GM10847 (cell line): Measurements from ENCODE around the gene HDDC3.

Experiments used
- POLR2A ChIP-seq: IDR thresholded peaks from 2 replicates; pipeline ENCODE4 v1.6.1; 2011; ENCODE audit not compliant: insufficient read length; ENCODE audit errors: extremely low read depth

The HDDC3 gene

DNA sequence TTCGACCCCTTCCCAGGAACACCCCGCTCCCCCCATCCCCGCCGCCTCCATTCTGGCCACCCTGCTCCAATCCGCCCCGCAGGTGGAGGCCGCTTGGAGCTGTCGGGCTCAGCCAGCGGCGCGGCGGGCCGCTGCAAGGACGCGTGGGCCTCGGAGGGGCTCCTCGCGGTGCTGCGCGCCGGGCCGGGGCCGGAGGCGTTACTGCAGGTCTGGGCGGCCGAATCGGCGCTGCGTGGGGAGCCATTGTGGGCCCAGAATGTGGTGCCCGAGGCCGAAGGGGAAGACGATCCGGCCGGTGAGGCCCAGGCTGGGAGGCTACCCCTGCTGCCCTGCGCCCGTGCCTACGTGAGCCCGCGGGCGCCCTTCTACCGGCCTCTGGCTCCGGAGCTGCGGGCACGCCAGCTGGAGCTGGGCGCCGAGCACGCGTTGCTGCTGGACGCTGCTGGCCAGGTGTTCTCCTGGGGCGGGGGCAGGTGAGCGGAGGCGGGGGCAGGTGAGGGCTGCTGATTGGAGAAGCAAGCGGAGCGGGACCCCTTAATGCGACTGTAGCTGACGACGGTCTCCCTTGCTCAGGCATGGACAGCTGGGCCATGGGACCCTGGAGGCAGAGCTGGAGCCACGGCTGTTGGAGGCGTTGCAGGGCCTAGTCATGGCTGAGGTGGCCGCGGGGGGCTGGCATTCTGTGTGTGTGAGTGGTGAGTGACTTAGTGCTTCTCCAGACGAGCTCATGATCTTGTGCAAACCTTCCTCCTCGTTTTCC, 24.9 kb upstream of the HDDC3 start:
- no peak for TF ChIP-seq POLR2A

GRCh38 chr15:90956274-90957030, 24.1 kb upstream of the HDDC3 start:
- TF ChIP-seq POLR2A: no peak

DNA sequence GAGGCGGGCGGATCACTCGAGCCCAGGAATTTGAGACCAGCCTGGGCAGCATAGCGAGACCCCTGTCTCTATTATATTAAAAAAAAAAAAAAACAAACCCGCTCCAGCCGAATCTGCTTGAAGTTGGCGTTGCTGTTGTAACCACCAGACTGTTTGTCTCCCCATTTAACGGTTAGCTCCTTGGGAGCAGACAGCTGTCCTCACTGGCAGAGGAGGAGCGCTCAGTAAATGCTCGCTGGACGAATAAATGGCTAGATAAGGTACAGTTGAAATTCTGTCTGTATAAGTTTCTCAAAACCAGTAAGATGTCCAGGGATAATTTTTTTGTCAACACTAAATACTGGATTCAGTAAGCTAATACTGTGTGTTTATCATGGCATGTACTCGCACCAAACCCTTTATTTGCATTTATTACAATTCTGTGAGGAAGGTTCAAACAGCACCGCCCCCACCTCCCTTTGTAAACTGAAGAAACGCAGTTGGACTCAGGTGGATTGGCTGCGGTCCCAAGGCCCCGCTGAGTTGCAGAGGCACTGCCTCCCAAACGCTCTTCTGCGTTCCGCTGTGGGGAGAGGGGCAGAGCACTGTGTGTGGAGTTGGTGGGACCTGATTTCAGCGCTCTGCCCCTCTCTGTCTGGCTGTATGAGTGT, 23.4 kb upstream of the HDDC3 start:
- no peak for TF ChIP-seq POLR2A

DNA sequence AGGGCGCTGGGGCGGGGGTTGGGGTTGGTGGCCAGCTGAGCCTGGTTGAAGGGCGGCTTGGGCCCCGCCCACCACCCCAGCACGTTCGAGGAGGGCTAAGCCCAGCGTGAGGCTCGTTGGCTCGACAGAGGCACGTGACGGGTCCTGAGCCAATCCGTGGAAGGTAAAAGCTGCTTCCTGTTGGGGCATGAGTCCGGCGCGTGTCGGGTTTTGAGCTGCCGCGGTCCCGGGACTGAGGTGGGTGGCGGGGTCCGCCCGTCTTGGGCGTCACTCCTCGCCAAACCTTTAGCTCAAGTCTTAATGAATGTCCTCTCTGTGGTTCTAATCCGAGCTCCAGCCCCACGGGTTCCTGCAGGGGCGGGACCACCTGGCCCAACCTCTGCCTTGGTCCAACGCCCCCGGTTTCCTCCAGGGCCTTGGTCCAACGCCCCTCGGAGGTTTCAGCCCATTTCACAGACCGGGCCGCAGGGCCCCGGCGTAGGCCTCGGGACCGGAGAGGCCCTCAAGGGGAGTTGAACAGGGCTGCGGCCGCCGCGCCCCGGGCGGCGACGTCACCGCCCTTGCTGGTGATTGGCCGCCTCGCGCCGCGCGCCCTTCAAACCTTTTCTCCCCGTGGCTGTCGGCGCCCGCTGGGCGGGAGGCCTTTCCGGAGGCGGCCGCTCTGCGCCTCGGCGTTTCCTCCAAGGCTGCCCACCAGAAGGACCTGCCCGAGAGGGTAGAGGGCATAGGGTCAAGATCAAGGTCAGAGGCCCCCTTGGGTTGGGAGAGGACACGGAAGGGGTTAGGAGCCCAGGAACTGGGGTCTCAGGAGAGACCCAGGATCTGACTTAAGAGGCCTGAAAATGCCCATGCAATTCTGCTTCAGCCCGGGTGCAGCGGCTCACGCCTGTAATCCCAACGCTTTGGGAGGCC, 22.6 kb upstream of the HDDC3 start, which contains the start of gene RCCD1:
Gene RCCD1, plus strand, starts transcription at position 173 of the 912 bp plus-strand sequence. CDS start 1,851 bp downstream, outside the sequence.
- TF ChIP-seq POLR2A: peak; percentile 65

- no peak for TF ChIP-seq POLR2A
Observed at GRCh38 chr15:90953947-90954711, 21.8 kb upstream of the HDDC3 start.

DNA sequence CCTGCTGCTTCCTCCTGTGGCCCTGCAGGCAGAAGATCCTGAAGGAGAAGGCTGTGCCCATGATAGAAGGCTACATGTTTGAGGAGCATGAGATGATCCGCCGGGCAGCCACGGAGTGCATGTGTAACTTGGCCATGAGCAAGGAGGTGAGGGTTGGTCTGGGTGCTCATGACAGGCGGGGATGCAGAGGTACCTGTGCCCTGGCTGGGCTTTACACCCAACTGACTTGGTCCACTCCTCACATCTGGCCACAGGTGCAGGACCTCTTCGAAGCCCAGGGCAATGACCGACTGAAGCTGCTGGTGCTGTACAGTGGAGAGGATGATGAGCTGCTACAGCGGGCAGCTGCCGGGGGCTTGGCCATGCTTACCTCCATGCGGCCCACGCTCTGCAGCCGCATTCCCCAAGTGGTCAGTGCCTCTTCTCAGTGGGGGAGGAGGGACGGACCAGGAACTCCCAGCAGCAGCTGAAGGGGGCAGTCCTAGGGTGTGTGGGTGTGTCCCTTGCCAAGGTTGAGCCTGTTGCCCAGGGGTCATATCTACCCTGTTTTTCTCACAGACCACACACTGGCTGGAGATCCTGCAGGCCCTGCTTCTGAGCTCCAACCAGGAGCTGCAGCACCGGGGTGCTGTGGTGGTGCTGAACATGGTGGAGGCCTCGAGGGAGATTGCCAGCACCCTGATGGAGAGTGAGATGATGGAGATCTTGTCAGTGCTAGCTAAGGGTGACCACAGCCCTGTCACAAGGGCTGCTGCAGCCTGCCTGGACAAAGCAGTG, 20.7 kb upstream of the HDDC3 start:
- no peak for TF ChIP-seq POLR2A

DNA sequence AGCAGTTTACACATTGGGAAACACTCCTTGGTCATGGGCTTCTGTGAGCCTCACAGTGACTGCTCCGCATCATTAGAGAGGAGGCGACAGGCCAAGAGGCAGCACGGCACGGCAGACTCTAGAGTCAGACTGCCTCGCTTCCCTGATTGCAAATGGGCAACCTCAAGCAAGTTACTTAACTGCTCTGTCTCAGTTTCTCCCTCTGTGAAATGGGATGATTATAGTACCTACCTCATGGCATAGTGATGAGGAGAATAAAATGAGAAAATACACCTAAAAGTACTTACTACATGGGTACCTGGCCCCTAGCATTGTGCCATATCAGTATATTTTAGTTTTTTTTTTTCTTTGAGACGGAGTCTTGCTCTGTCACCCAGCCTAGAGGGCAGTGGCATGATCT, 18.3 kb upstream of the HDDC3 start:
- TF ChIP-seq POLR2A: no peak

DNA sequence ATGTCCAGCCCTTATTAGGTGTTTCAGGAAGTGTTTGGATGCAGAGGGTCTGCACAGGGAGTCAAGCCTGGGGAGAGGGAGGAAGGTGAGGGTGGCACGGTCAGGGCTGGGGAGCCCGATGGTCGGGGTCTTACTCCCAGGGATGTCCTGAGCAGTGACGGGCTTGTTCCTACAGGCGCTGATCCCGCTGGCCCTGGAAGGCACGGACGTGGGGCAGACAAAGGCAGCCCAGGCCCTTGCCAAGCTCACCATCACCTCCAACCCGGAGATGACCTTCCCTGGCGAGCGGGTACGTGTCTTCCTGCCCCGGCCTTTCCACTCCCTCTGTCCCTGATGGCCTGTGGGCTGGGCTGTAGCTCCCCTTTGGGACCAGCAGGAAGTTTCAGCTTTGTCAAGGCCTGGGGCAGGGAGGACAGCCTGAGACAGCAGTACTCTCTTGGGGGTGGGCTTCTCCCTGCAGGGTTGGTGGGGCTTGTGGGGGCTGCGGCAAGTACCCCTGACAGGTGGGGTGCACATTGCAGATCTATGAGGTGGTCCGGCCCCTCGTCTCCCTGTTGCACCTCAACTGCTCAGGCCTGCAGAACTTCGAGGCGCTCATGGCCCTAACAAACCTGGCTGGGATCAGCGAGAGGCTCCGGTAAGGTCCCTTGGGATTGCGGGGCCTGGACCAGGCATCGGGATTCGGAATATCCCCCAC, 17.8 kb upstream of the HDDC3 start:
- no peak for TF ChIP-seq POLR2A

- no peak for TF ChIP-seq POLR2A
Observed at GRCh38 chr15:90948506-90948905, 16.2 kb upstream of the HDDC3 start.

DNA sequence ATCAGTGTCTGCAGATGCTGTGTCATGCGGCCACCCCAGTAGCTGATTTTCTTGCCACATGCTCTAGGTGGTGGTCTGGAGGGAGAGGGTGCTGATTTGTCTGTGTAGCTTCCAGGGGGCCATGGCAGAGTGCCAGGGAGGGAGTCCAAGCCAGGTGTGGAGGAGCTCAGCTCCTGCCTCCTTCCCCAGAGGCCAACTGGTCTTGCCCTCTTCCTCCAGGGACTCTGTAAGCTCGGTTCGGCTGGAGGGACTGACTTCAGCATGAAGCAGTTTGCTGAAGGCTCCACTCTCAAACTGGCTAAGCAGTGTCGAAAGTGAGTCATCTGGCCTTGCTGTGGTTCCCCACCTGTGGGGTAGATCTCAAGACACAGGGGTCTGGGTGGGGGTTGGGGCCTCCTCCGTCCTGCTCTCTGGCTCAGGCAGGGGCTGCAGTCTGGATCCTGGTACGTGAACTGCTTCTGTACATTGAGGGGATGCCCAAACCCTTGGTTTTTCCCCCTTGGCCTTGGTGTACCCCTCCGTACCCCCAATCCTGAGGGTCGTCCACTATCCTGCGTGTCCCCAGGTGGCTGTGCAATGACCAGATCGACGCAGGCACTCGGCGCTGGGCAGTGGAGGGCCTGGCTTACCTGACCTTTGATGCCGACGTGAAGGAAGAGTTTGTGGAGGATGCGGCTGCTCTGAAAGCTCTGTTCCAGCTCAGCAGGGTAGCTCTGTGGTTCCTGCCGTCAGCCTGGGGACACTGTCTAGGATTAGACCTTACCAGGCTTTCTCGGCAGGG, 15.4 kb upstream of the HDDC3 start:
- TF ChIP-seq POLR2A: no peak

- no peak for TF ChIP-seq POLR2A
Observed at GRCh38 chr15:90946941-90947576, 14.7 kb upstream of the HDDC3 start.

DNA sequence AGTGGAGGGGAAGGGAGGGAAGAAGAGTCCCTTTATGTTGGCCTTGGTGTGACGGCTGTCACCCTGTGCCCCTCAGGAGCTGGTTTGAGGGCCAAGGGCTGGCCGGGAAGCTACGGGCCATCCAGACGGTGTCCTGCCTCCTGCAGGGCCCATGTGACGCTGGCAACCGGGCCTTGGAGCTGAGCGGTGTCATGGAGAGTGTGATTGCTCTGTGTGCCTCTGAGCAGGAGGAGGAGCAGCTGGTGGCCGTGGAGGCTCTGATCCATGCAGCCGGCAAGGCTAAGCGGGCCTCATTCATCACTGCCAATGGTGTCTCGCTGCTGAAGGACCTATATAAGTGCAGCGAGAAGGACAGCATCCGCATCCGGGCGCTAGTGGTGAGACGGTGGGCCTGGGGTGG, 14.2 kb upstream of the HDDC3 start:
- no peak for TF ChIP-seq POLR2A
